ENCODE measurements around the gene MARCHF6.
"Not testable (repeated sequence)": the region's sequence is repeated elsewhere in the genome, so short reads cannot be mapped to it uniquely, and the experiment has no call there.

Gene MARCHF6

DNA sequence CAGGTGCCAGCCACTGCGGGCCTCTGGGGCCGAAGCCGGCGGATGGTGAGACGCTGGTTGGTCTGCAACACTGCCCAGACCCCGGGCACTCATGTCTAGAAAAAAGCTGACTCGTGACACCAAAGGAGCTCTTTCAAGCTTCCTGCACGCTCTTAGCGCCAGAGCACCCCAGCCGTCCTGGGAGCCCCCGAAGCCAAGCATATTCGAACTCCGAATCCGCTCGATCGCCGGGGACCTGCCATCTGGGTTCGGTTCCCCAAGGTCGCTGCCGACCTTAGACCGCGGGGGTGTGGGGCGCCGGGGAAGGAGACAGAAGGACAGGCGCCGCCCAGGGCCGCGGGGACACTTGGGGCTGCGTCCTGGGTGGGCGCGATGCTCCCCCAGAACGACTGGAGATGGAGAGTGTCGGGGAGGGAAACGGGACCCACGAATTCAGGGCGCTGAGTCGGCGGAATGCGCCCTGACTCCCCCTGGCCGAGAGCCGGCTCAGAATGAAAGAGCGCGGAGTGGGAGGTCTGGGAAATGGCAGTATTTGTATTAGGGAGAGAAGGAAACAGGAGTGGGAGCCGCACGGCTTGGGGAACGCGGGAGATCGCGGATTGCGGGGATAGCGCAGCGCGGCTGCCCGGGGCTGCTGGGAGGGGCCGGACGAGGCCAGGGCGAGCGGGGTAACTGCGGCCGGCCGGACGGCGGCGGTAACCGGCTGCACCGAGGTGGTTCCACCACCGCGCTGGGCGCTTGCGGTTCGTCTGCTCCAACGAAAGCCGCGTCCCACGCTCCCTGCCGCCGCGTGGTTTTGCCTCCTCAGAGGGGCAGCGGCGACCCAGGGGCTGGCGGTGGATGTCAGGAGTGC is 20.1 kb upstream of the MARCHF6 start:
- CTCF ChIA-PET = interaction anchor here (0.6 kb wide), 1 partner anchor 29 kb away, joined by 3 read pairs; no protein-coding TSS in a partner anchor

DNA sequence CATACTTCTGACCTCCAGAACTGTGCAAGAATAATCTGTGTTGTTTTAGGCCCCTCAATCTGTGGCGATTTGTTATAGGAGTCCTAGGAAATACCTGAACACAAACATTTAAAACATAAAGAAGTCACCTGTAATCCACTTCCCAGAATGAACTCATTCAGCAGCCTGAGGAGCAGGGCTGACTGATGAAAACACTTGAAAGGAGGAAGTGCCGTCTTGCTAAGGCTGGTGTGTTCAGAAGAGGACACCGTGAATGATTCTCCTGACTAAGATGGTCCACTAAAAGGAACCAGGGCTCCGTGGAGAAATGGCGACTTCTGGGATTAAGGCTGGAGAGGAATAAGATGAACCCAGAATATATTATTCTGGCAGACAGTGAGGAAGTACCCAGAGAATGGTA is 18.7 kb upstream of the MARCHF6 start:
- Mint-ChIP-seq H3K36me3 (no peaks in the 10 kb centered on the region), H3K27ac (no peak overlapping the region), H3K4me3 (no peak overlapping the region), H3K27me3 (peaks cover 61% of the 10 kb centered on the region), H3K4me1 (peaks cover 5% of the 10 kb centered on the region), H3K9me3 (no peaks in the 10 kb centered on the region)
- DNase-seq = no peak
- CTCF ChIA-PET = no interaction called here

More for the DNA sequence above, 20.1 kb upstream of the MARCHF6 start:
- Mint-ChIP-seq H3K9me3 (no peaks in the 10 kb centered on the region), H3K27me3 (peaks cover 56% of the 10 kb centered on the region), H3K4me3 (peak overlapping the region; percentile 69), H3K27ac (no peak overlapping the region), H3K4me1 (peaks cover 5% of the 10 kb centered on the region), H3K36me3 (no peaks in the 10 kb centered on the region)
- no peak for DNase-seq

GRCh38 chr5:10335711-10336470 is 17.6 kb upstream of the MARCHF6 start:
- Mint-ChIP-seq H3K36me3 (no peaks in the 10 kb centered on the region), H3K4me3 (no peak overlapping the region), H3K9me3 (no peaks in the 10 kb centered on the region), H3K27me3 (peaks cover 54% of the 10 kb centered on the region), H3K4me1 (peaks cover 5% of the 10 kb centered on the region), H3K27ac (no peak overlapping the region)
- no peak for DNase-seq
- CTCF ChIA-PET = no interaction called here

- CTCF ChIA-PET = no interaction called here
Observed at GRCh38 chr5:10337107-10337506, 16.4 kb upstream of the MARCHF6 start.

DNA sequence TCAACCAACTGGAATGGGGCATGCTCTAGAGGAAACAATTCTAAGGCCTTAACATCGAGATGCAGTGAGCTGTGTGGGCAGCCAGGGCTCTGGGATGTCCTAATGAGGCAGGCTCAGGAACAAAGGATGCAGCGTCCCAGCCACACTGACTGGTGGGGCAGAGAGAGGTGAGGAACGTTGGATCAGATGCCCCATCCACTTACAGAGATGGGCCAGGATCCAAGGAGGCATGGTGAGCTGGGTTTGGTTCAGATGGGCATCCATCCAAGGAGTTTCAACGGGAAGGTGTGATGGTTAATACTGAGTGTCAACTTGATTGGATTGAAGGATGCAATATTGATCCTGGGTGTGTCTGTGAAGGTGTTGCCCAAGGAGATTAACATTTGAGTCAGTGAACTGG is 15.5 kb upstream of the MARCHF6 start:
- Mint-ChIP-seq H3K4me3 (no peak overlapping the region), H3K36me3 (no peaks in the 10 kb centered on the region), H3K27me3 (peaks cover 33% of the 10 kb centered on the region), H3K9me3 (no peaks in the 10 kb centered on the region), H3K4me1 (peaks cover 5% of the 10 kb centered on the region), H3K27ac (no peak overlapping the region)
- CTCF ChIA-PET = no interaction called here
- DNase-seq = no peak

More at GRCh38 chr5:10337107-10337506, 16.4 kb upstream of the MARCHF6 start:
- no peak for DNase-seq
- Mint-ChIP-seq H3K27me3 (peaks cover 42% of the 10 kb centered on the region), H3K27ac (no peak overlapping the region), H3K4me3 (no peak overlapping the region), H3K36me3 (no peaks in the 10 kb centered on the region), H3K9me3 (no peaks in the 10 kb centered on the region), H3K4me1 (peaks cover 5% of the 10 kb centered on the region)

GRCh38 chr5:10338686-10339057 is 14.8 kb upstream of the MARCHF6 start:
- Mint-ChIP-seq H3K4me1 (no peaks in the 10 kb centered on the region), H3K9me3 (no peaks in the 10 kb centered on the region), H3K4me3 (no peak overlapping the region), H3K27ac (no peak overlapping the region), H3K27me3 (peaks cover 26% of the 10 kb centered on the region), H3K36me3 (no peaks in the 10 kb centered on the region)
- CTCF ChIA-PET = no interaction called here
- no peak for DNase-seq

DNA sequence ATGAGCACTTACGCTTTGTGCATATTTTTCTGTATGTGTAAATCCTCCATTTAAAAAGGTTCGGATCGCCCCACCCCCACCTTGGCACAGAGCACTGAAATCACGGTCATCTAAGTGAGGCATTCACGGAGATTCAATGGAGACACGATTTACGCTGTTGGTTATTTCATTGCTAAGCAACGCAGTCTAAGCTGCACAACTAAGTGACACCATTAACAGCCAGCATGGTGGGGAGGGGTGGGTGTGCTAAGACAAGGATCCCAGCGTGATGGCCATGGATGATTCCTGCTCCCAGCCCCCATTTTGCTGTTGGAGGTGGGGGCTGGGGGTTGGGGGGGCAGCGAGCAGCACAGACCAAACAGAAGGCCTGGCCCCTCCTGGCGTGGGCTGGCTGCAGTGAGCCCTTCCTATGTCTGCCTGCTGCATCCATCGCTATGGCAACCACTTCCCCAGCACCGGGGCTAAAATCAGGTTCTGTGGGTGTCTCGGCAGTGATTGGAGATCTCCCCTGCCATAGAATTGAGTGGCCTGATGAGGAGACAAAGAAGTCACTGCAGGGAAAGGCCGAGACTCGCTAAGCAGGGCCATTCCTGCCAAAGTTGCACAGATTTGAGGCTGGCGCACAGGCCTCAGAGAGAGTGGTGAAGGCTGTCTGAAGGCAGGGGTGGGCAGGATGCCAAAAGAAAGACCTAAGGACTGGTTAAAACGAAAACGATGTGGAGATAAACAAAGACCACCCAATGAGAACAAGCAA is 14.3 kb upstream of the MARCHF6 start:
- CTCF ChIA-PET = no interaction called here
- Mint-ChIP-seq H3K9me3 (no peaks in the 10 kb centered on the region), H3K27me3 (peaks cover 21% of the 10 kb centered on the region), H3K4me3 (no peak overlapping the region), H3K4me1 (no peaks in the 10 kb centered on the region), H3K36me3 (no peaks in the 10 kb centered on the region), H3K27ac (no peak overlapping the region)
- DNase-seq = no peak

DNA sequence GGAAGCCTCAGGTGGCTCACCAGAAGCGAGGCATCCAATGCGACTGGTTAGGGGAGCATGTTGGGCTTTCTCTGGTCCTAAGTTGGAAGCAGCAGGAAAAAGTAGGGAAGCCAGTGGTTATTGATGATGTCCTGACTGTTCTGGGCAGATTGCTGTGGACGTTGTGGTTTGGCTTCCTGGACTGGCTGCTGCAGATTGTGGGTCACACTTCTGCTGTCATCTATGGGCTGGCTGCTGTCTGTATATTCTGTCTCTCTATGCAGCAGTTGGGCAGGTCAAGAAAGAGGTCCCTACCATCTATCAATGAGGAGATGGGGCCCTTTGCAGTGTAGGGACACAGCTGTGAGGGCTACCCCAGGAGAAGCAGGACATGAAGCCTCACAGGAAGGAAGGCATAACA is 13.5 kb upstream of the MARCHF6 start:
- no peak overlapping the region for H3K4me3 Mint-ChIP-seq
- CTCF ChIA-PET = no interaction called here
- H3K9me3 Mint-ChIP-seq = no peaks in the 10 kb centered on the region
- H3K4me1 Mint-ChIP-seq = no peaks in the 10 kb centered on the region
- no peak overlapping the region for H3K27ac Mint-ChIP-seq
- H3K36me3 Mint-ChIP-seq = no peaks in the 10 kb centered on the region
- DNase-seq = no peak
- peaks cover 14% of the 10 kb centered on the region for H3K27me3 Mint-ChIP-seq

GRCh38 chr5:10343486-10343885 is 10.0 kb upstream of the MARCHF6 start:
- Mint-ChIP-seq H3K4me3 (no peak overlapping the region), H3K9me3 (no peaks in the 10 kb centered on the region), H3K27me3 (peaks cover 9% of the 10 kb centered on the region), H3K4me1 (no peaks in the 10 kb centered on the region), H3K36me3 (no peaks in the 10 kb centered on the region), H3K27ac (no peak overlapping the region)
- no peak for DNase-seq
- CTCF ChIA-PET = interaction anchor here (0.7 kb wide), 1 partner anchor 59 kb away, joined by 3 read pairs; no protein-coding TSS in a partner anchor

GRCh38 chr5:10344461-10345106 is 8.9 kb upstream of the MARCHF6 start:
- H3K36me3 Mint-ChIP-seq, H3K9me3 Mint-ChIP-seq, H3K4me1 Mint-ChIP-seq, CTCF ChIA-PET, H3K4me3 Mint-ChIP-seq, H3K27me3 Mint-ChIP-seq, H3K27ac Mint-ChIP-seq, DNase-seq: not testable (repeated sequence)

- CTCF ChIA-PET = no interaction called here
- Mint-ChIP-seq H3K4me3 (no peak overlapping the region), H3K4me1 (peaks cover 16% of the 10 kb centered on the region), H3K9me3 (no peaks in the 10 kb centered on the region), H3K27me3 (no peaks in the 10 kb centered on the region), H3K27ac (no peak overlapping the region), H3K36me3 (no peaks in the 10 kb centered on the region)
- no peak for DNase-seq
Observed at GRCh38 chr5:10348258-10348657, 5.2 kb upstream of the MARCHF6 start.

GRCh38 chr5:10351199-10351905 is 2.1 kb upstream of the MARCHF6 start:
- Mint-ChIP-seq H3K27ac (no peak overlapping the region), H3K36me3 (peaks cover 7% of the 10 kb centered on the region), H3K27me3 (no peaks in the 10 kb centered on the region), H3K9me3 (no peaks in the 10 kb centered on the region), H3K4me1 (peaks cover 30% of the 10 kb centered on the region), H3K4me3 (no peak overlapping the region)
- DNase-seq = no peak
- CTCF ChIA-PET = no interaction called here

- peaks cover 9% of the 10 kb centered on the region for H3K36me3 Mint-ChIP-seq
- peaks cover 35% of the 10 kb centered on the region for H3K4me1 Mint-ChIP-seq
- H3K27me3 Mint-ChIP-seq = no peaks in the 10 kb centered on the region
- CTCF ChIA-PET = interaction anchor here (1.3 kb wide), 1 partner anchor 66 kb away, joined by 4 read pairs; no protein-coding TSS in a partner anchor
- H3K9me3 Mint-ChIP-seq = no peaks in the 10 kb centered on the region
- no peak for DNase-seq
- H3K4me3 Mint-ChIP-seq = peak overlapping the region; percentile 39
- peak overlapping the region; percentile 58 for H3K27ac Mint-ChIP-seq
Observed at GRCh38 chr5:10351919-10352318, 1.6 kb upstream of the MARCHF6 start.
